Activated CD4-positive, alpha-beta T cell treated with anti-CD3 and anti-CD28 coated beads for 48 hours (primary cell): Measurements from ENCODE around the gene SAE1.
"Not testable (repeated sequence)": the region's sequence is repeated elsewhere in the genome, so short reads cannot be mapped to it uniquely, and the experiment has no call there.

Experiments
- DNase-seq: peaks from one replicate; pipeline ENCODE4 v3.0.0-alpha.2; 2020

Gene SAE1

DNA sequence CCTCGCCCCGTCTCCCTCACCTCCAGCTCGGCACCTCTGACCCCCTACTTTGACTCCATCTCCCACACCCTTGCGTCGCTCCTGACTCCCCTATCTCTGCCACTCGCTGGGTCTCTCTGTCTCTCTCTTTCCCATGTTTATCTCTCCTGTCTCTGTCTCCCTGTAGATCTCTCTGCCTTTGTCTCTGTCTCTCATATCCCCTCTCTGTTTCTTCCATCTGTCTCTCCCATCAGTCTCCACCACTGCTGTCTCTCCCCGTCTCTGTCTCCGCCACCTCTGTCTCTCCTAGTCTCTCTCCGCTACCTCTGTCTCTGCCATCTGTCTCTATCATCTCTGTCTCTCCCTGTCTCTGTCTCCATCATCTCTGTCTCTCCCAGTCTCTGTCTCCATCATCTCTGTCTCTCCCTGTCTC, 112.7 kb downstream of the SAE1 start:
- no peak for DNase-seq

DNA sequence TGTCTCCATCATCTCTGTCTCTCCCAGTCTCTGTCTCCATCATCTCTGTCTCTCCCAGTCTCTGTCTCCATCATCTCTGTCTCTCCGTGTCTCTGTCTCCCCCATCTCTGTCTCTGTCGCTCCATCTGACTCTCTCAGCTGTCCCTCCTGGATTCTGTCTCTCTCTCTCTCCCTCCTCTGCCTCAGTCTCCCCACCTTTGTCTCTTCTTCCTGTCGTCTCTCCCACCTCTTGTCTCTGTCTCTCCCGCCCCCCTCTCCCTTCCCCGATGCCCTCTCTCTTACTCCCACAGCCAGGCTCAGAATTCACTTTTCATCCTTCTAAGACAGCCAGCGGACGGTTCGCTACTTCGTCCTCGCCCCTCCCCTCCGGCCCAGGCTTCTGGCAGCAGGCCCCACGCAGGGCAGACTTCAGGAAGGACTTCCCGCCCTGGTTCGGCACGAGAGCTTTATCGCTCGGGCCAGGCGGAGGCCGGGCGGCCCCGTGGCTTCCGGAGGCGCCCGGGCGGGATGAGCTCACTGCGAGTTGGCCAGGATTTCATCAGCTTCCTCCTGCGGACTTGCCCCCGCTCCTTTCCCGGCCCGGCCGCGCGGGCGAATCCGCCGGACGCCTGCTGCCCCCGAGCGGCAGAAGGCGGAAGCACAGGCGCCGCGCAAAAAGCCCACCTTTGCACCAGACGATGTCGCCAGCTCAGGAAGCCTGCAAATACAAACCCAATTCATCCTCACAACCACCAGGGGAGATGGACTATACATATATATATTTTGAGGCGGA, 113.3 kb downstream of the SAE1 start:
- DNase-seq, result peak; percentile 95

DNA sequence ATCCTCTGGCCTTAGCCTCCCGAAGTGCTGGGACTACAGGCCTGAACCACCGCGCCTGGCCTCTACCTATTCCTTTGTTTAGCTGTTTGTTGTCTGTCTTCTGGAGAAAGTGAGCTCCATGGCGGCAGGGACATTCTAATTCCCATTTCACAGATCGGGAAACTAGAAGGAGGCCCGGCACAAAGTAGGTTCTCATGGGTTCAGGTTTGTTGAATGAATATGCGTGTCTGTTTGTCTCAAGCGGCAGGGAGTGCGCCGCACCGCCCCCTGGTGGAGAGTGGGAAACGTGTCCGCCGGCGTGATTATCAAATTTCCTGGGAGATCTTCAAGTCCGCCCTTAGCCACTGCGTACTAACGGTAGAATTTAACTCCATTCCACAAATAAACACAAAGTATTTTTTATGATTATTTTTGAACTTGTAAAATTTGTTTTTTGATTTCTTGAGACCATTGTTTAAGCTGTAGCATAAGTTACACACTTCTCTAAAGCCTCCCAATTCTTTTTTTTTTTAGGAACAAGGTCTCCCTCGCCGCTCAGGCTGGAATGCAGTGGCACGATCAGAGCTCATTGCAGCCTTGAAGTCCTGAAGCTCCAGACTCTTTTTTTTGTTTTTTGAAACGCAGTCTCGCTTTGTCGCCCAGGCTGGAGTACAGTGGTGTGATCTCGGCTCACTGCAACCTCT, 116.8 kb downstream of the SAE1 start:
- peak; percentile 89 for DNase-seq

DNA sequence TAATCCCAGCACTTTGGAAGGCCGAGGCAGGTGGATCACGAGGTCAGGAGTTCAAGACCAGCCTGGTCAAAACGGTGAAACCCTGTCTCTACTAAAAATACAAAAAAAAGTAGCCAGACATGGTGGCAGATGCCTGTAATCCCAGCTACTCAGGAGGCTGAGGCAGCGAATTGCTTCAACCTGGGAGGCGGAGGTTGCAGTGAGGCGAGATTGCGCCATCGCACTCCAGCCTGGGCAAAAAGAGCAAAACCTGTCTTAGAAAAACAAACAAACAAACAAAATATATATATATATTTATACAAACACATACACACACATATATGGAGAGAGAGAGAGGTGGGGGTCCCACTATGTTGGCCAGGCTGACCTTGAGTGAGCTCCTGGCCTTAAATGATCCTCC, 122.4 kb downstream of the SAE1 start:
- DNase-seq, result not testable (repeated sequence)

DNA sequence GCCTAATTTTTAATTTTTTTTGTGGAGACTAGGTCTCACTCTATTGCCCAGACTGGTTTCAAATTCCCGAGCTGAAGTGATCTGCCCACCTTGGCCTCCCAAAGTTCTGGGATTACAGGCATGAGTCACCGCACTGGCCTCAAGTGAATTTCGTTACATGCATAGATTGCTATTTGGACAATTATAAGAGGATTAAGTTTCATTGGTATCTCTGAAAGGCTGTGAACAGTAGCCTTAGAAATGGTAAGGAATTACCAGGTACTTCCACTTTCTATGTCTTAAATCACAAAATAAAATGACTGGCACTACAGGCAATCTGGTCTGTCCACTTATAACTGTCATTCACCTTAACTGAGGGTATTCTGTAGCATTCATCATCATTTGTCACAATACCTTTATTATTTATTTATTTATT, 122.8 kb downstream of the SAE1 start:
- no peak for DNase-seq

DNA sequence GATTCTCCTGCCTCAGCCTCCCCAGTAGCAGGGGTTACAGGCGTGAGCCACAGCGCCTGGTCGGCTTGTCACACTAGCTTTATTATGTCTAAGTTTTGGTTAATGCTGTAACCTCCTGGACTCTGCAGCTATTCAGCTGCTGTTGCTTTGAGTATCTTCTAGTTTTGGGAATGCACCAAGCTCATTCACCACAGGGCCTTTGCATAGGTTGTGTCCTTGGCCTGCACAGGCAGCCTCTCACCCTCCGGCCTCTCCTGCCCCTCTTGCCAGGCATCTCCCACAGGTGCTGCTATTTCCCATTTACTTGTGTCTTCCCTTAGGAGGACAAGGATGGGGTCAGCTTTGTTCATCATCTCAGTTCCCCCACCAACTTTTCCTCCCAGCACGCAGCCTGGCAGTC, 123.3 kb downstream of the SAE1 start:
- no peak for DNase-seq

DNA sequence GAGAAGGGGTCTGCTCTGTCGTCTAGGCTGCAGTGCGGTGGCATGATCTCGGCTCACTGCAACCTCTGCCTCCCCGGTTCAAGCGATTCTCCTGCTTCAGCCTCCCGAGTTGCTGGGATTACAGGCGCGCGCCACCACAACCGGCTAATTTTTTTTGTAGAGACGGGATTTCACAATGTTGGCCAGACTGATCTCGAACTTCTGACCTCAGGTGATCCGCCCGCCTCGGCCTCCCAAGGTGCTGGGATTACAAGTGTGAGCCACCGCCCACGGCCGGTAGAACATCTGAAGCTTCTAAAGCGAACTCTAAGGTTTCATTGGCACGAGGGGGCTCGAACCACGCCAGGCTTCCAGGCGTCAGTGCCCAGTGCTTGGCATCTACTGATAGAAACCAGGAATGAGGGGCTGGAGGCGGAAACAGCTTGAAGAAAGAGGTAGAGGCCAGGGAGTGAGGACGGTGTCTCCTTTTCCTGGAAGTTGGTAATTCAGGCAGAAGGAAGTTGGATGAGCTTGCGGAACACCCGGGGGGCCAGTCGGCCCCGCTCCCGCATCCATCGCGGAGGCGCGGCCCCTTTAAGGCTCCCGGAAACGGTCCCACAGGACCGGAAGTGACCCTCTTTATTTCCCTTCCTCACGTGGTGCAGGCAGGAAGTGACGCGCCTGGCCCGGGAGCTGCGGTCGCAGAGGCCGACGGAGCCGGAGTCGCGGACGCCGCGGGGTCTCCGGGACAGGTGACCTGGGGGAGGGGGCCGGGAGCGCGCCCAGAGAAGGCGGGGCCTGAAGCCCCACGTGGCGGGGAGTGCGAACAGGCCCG, 125.5 kb downstream of the SAE1 start, which contains the start of gene CCDC9:
CCDC9 (plus strand) TSS at position 647 of the 814 bp plus-strand sequence. CDS start 1,876 bp downstream, outside the sequence.
- peak; percentile 98 for DNase-seq

DNA sequence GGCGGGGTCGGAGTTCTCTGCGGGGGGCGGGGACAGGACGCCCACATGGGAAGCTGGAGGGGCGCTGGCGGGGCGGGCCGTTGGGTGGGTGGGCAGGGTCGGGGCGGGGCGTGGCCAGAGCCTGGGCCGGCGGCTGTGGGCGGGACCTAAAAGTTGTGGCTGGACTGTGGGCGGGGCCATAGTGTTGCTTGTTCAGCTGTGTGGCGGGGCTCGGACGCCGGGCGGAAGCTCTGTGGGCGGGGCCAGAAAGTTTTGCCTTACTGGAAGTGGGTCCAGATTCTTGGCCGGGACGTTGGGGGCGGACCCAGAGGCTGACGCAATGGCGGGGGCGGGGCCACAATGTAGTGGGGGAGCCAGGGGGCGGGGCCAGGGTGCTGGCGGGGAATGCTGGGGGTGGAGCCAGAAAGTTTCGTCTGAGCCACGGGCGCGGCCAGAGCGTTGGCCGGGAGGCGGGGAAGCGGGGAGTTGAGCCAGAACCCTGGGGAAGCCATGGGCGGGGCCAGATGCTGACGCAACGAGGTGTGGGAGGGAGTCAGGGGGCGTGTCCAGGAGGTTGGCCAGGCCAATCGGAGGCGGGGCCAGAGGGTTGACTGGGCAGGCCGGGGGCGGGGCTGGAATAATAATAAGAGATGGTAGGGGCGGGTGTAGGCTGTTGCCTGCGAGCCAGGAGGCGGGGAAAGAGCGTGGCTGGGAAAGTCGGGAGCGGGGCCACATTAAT, 126.2 kb downstream of the SAE1 start:
- peak; percentile 100 for DNase-seq

DNA sequence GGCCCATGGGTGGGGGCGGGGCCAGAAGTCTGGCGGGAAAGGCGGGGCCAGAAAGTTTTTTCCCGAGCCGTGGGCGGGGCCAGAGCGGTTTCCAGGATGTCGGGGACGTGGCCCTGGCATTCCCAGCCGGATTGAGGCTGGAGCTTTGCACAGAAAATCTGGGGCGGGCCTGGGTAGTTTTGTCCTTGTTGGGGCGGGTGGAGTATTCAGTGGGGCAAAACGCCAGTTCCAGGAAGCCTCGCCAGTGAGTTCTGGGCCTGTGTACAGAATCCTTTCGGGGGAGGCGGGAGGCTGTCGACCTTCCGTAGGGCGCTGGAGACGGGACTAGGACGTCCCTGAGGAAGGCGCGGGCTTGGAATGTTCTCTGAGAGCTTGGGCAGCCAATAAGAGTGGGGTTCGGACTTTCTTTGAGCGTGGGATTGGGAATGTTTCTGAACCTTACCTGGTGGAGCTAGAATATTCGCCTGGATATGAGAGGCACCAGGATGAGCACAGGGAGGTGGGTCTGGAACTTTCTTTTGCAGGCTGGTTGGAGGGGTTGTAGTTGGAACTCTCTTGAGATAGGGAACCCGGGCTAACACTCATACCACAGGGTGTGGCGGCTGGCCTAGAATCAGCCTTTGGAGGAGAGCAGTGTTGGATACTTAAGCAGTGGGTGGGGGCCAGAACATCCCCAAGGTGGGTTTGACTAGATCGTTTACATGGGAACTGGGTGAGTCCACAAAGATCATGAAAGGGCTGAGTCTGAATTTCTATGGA, 127.0 kb downstream of the SAE1 start:
- no peak for DNase-seq

DNA sequence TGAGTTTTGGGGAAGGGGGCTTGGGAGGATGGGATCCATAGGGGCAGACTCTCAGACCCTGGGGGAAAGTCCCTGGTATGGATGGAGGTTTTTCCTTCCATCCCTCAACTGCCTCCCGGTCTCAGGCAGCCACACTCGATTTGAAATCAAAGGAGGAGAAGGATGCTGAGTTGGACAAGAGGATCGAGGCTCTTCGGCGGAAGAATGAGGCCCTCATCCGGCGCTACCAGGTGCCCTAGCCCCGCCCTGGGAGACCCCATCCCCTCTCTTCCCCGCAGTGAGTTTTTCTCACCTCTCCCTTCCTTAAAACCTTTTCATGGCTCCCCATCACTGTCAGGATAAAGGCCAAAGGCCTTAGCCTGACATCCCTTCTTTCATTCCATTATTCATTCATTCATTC, 127.8 kb downstream of the SAE1 start:
- DNase-seq, result no peak

DNA sequence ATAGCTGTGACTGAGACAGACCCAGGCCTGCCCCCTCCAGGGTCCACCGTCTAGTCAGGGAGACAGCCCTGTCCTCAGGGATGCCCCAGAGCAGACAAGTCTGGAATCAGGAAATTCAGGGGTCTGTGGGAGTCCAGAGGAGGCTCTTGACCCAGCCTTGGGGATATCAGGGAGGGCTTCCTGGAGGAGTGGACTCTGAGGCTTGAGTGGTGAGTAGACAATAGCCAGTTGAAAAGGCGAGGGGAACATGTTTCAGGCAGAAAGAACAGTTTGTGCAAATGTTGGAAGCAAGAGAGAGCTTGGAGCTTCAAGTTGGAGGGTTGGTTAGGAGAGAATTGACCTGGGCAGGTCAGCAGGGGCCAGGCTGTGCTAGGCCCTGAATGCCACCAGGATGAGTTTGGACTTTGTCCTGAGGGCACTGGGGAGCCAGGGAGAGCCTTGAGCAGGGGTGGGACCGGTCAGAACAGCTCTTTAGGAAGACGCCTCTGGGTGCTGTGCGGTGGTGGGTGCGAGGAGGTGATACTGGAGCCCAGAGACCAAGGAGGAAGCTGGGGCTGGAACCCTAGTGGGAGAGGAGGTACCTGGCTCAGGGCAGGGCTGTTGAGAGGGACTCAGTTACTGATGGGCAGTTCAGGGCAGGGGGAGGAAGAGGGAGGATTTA, 128.4 kb downstream of the SAE1 start:
- DNase-seq, result no peak
